NT2/D1 (cell line): ENCODE results near the gene ZNF689.
"Not testable (repeated sequence)": the region's sequence is repeated elsewhere in the genome, so short reads cannot be mapped to it uniquely, and the experiment has no call there.

Experiments
- DNase-seq: peaks from one replicate; pipeline ENCODE4 v3.0.0-alpha.2; 2011; ENCODE audit warnings: low read depth, low spot score
- H3K27me3 ChIP-seq: 2 replicates; pipeline ENCODE4 v1.6.0; 2011; ENCODE audit warnings: mild to moderate bottlenecking; ENCODE audit not compliant: insufficient read length, insufficient read depth
- H3K36me3 ChIP-seq: 2 replicates; pipeline ENCODE4 v1.6.1; 2011; ENCODE audit warnings: mild to moderate bottlenecking, low read length, mixed read lengths; ENCODE audit not compliant: insufficient read depth, insufficient read length
- H3K4me1 ChIP-seq: 2 replicates; pipeline ENCODE4 v1.5.1; 2011; ENCODE audit not compliant: insufficient read depth, insufficient read length
- H3K4me3 ChIP-seq: 2 replicates; pipeline ENCODE4 v1.5.1; 2011; ENCODE audit warnings: low read depth; ENCODE audit not compliant: insufficient read length
- H3K9ac ChIP-seq: 2 replicates; pipeline ENCODE4 v1.6.0; 2011; ENCODE audit warnings: low read depth; ENCODE audit not compliant: insufficient read length
- H3K9me3 ChIP-seq: 2 replicates; pipeline ENCODE4 v1.5.1; 2011; ENCODE audit warnings: mild to moderate bottlenecking, low read length; ENCODE audit not compliant: insufficient read depth
- SUZ12 ChIP-seq: IDR thresholded peaks from 2 replicates; pipeline ENCODE4 v1.6.1; 2011; ENCODE audit not compliant: insufficient read length, insufficient read depth; ENCODE audit errors: extremely low read depth
- YY1 ChIP-seq: IDR thresholded peaks from 2 replicates; pipeline ENCODE4 v1.6.1; 2011; ENCODE audit not compliant: insufficient read length, insufficient read depth
- ZNF274 ChIP-seq: IDR thresholded peaks from 2 replicates; pipeline ENCODE4 v1.6.1; 2011; ENCODE audit warnings: mild to moderate bottlenecking, low read depth, low read length

The ZNF689 gene

GRCh38 chr16:30647274-30647571, 37.0 kb upstream of the ZNF689 start:
- Histone ChIP-seq H3K9ac (no peak overlapping the region), H3K36me3 (no peaks in the 10 kb centered on the region), H3K9me3 (no peaks in the 10 kb centered on the region), H3K4me3 (no peak overlapping the region), H3K4me1 (no peaks in the 10 kb centered on the region), H3K27me3 (peaks cover 7% of the 10 kb centered on the region)
- DNase-seq = no peak
- no peak for TF ChIP-seq SUZ12

GRCh38 chr16:30645727-30646126, 35.5 kb upstream of the ZNF689 start:
- TF ChIP-seq YY1 (no peak), ZNF274 (no peak), SUZ12 (no peak)
- Histone ChIP-seq H3K27me3 (no peaks in the 10 kb centered on the region), H3K9ac (no peak overlapping the region), H3K9me3 (no peaks in the 10 kb centered on the region), H3K4me1 (no peaks in the 10 kb centered on the region), H3K36me3 (no peaks in the 10 kb centered on the region), H3K4me3 (no peak overlapping the region)
- DNase-seq = no peak

DNA sequence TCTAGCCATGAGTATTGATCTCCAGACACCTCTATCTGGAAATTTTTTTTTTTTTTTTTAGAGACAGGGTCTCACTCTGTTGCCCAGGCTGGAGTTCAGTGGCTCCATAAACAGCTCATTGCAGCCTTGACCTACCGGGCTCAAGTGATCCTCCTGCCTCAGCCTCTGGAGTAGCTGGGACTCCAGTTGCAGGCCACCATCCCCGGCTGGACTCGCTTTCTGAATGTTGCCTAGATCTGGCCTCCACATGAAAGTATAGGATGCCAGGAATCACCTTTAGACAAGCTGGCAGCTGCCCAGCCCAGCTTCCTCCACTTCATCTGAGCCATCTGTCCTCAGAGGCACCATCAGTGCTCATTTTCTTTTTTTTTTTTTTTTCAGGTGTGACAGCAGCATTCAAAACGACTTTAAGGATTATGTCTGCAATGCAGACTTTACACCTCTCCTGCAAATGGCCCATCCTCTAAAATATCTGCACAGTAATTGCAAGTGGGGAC, 34.2 kb upstream of the ZNF689 start:
- H3K9me3 ChIP-seq = no peaks in the 10 kb centered on the region
- no peaks in the 10 kb centered on the region for H3K36me3 ChIP-seq
- DNase-seq = no peak
- H3K27me3 ChIP-seq = no peaks in the 10 kb centered on the region
- no peak overlapping the region for H3K4me3 ChIP-seq
- TF ChIP-seq YY1 = no peak
- TF ChIP-seq ZNF274 = no peak
- no peak for TF ChIP-seq SUZ12
- no peak overlapping the region for H3K9ac ChIP-seq
- H3K4me1 ChIP-seq = no peaks in the 10 kb centered on the region

DNA sequence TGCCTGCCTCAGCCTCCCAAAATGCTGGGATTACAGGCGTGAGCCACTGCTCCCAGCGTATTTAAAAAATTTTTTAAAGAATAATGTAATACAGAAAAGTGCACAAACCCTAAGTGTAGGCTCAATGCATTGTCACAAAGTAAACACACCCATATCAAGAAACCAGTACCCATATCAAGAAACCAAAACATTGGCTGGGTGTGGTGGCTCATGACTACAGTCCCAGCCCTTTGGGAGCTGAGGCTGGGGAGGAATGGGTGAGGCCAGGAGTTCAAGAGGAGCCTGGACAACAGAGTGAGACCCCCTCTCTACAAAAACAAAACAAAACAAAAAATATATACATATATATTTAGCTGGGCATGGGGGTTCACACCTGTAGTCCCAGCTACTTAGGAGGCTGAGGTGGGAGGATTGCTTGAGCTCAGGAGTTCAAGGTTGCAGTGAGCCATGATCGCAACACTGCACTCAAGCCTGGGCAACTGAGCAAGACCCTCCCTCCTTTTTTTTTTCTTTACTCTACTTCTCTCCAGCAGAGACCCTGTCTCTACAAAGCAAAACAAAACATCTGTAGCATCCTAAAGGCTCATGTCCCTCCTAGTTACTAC, 31.3 kb upstream of the ZNF689 start:
- Histone ChIP-seq H3K9ac (no peak overlapping the region), H3K9me3 (no peaks in the 10 kb centered on the region), H3K36me3 (no peaks in the 10 kb centered on the region), H3K27me3 (no peaks in the 10 kb centered on the region), H3K4me1 (no peaks in the 10 kb centered on the region), H3K4me3 (no peak overlapping the region)
- TF ChIP-seq ZNF274 (no peak), YY1 (no peak), SUZ12 (no peak)
- DNase-seq = no peak

DNA sequence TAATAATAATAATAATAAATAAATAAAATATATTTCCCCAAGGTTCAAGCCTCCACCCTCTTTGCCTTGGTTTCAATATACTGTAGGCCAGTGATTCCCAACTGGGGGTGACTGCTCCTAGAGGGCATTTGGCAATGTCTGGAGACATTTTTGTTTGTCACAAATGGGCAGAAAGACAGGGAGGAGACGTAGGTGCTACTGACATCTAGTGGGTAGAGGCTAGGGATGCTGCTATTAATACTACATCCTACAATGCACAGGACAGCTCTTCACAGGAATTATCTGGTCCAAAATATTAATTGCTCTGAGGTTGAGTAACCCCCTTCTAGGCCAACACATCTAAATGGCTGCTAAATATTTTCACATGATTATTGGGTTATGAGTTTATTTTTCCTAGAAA, 27.8 kb upstream of the ZNF689 start:
- Histone ChIP-seq H3K9me3 (no peaks in the 10 kb centered on the region), H3K36me3 (no peaks in the 10 kb centered on the region), H3K27me3 (no peaks in the 10 kb centered on the region), H3K9ac (no peak overlapping the region), H3K4me1 (no peaks in the 10 kb centered on the region), H3K4me3 (no peak overlapping the region)
- TF ChIP-seq YY1 = no peak
- no peak for TF ChIP-seq SUZ12
- no peak for TF ChIP-seq ZNF274
- DNase-seq = no peak

GRCh38 chr16:30637139-30637538, 26.9 kb upstream of the ZNF689 start:
- H3K36me3 ChIP-seq, H3K27me3 ChIP-seq, DNase-seq, H3K4me3 ChIP-seq, H3K4me1 ChIP-seq, H3K9me3 ChIP-seq, H3K9ac ChIP-seq: not testable (repeated sequence)

DNA sequence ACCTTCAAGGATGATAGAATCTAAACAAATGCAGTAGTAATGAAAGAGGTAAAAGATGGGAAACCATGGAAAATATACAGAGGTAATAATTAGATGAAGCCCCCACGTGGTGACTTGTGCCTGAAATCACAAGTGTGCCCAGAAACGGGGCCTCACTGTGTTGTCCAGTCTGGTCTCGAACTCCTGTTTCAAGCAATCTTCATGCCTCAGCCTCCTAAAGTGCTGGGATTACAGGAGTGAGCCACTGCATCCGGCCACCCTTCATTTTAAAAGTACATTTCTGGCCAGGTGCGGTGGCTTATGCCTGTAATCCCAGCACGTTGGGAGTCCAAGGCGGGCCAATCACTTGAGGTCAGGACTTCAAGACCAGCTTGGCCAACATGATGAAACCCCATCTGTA, 26.4 kb upstream of the ZNF689 start:
- Histone ChIP-seq H3K9ac (no peak overlapping the region), H3K9me3 (no peaks in the 10 kb centered on the region), H3K27me3 (no peaks in the 10 kb centered on the region), H3K36me3 (no peaks in the 10 kb centered on the region), H3K4me3 (no peak overlapping the region), H3K4me1 (no peaks in the 10 kb centered on the region)
- no peak for TF ChIP-seq SUZ12
- no peak for TF ChIP-seq ZNF274
- TF ChIP-seq YY1 = no peak
- DNase-seq = no peak

DNA sequence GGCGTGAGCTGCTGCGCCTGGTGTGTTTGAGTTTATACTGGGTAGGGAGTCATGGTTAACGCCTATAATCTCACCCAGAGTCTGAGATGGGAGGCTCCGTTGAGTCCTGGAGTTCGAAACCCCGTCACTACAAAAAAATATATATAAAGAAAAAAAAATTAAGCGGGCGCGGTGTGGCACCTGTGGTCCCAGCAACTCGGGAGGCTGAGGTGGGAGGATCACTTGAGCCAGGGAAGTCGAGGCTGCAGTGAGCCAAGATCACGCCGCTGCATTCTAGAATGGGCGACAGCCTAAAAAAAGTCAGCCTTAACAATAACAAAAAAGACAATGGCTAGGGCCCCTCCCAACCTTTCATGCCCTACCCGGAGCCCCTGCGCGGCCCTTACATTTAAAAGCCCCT, 23.3 kb upstream of the ZNF689 start:
- DNase-seq = no peak
- no peak for TF ChIP-seq SUZ12
- TF ChIP-seq YY1 = no peak
- no peak for TF ChIP-seq ZNF274
- Histone ChIP-seq H3K9me3 (no peaks in the 10 kb centered on the region), H3K9ac (peak overlapping the region; percentile 76), H3K27me3 (no peaks in the 10 kb centered on the region), H3K4me3 (peak overlapping the region; percentile 98), H3K36me3 (no peaks in the 10 kb centered on the region), H3K4me1 (no peaks in the 10 kb centered on the region)

DNA sequence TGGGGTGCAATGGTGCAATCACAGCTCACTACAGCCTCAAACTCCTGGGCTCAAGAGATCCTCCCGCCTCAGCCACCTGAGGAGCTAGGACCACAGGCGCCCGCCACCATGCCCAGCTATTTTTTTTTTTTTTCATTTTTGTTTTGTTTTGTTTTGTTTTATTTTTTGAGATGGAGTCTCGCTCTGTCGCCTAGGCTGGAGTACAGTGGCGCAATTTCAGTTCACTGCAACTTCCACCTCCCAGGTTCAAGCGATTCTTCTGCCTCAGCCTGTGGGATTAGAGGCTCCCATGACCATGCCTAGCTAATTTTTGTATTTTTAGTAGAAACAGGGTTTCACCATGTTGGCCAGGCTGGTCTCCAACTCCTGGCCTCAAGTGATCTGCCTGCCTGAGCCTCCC, 22.3 kb upstream of the ZNF689 start:
- not testable (repeated sequence) for H3K4me3 ChIP-seq, H3K36me3 ChIP-seq, H3K9ac ChIP-seq, DNase-seq, H3K27me3 ChIP-seq, H3K9me3 ChIP-seq, H3K4me1 ChIP-seq
